ENCODE data around the gene S100B. TPM values are rescaled to one million over a fixed set of nuclear protein-coding genes. Genes with fewer than 3 reads are reported as not detected.

The S100B gene
- total and polyA plus RNA-seq, 5 donors from 2014 or later = 0.54 TPM; not detected in 4

DNA sequence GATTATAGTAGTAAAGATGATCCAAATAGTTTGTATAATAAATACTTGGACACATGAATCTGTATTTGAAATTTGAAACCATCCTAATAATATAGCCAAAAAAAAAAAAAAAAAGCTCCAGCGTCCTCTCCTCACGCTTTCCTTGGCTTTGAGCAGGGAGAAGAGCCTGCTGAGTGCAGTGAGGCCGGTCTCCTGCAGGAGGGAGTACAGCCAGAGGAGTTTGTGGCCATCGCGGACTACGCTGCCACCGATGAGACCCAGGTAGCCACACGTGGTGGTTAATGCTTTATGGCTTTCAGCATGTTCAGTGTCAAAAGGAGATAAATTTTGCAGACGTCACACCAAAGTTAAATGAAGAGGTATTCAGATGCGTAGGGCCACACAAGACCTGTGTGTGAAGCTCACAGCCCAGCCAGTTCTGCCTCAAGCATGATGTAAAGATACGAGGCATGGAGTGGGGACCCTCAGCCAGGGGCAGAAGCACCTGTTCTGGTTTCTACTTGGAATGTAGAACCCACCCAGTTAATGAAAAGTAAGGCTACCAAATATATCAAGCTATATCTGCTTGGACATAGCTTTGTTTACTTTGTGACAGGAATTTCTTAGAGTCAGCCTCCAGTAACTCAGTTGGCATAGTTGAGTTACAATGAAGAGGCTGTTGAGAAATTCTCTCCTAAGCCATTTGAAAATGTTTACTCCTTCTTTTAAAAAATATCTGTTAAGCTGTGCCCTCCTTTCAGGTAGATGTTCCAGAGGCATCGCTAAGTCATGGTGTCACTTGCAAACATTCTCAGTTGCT is 38.7 kb upstream of the S100B start:
- Mint-ChIP-seq H3K36me3 (peaks cover 53% of the 10 kb centered on the region), H3K27me3 (no peaks in the 10 kb centered on the region), H3K27ac (no peak overlapping the region), H3K9me3 (no peaks in the 10 kb centered on the region), H3K4me1 (peaks cover 26 to 48% (median 38%) of the 10 kb centered on the region in 4 donors), H3K4me3 (no peak overlapping the region)
- Histone ChIP-seq H3K4me1 (ENCODE audit: control insufficient read depth, insufficient read depth, low read length, poor library complexity, severe bottlenecking) (peaks cover 5% of the 10 kb centered on the region), H3K4me3 (ENCODE audit: low read depth, low read length) (no peak overlapping the region), H3K9me3 (ENCODE audit: control insufficient read depth in 2 of 2, low read length in 2 of 2) (no peaks in the 10 kb centered on the region), H3K36me3 (ENCODE audit: control insufficient read depth, insufficient read depth, low read length) (peaks cover 71% of the 10 kb centered on the region), H3K27me3 (ENCODE audit: control insufficient read depth, insufficient read depth, low read length) (no peaks in the 10 kb centered on the region), H3K27ac (ENCODE audit: insufficient read depth, low read length, poor library complexity, severe bottlenecking) (no peak overlapping the region)
- no peak for ATAC-seq (ENCODE audit: low read depth in 2 of 2)
- DNase-seq = no peak

DNA sequence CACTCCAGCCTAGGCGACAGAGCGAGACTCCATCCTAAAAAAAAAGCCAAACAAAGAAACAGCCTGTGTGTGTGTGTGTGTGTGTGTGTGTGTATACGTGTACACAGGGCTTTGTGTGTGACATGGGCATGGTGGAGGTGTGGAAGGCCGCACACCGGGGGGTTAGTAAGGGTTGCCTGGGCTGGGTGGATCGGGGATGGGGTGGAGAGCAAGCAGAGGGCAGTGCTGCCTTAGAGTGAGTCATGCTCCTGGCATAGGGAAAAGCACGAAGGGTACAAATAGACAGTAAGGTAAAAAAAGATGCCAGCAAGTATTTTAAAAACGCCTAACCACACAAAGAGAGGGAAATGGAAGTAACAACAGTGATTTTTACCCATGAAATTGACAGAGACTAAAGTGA is 36.8 kb upstream of the S100B start:
- H3K4me3 Mint-ChIP-seq = no peak overlapping the region
- H3K36me3 ChIP-seq (ENCODE audit: control insufficient read depth, insufficient read depth, low read length) = peaks cover 52% of the 10 kb centered on the region

DNA sequence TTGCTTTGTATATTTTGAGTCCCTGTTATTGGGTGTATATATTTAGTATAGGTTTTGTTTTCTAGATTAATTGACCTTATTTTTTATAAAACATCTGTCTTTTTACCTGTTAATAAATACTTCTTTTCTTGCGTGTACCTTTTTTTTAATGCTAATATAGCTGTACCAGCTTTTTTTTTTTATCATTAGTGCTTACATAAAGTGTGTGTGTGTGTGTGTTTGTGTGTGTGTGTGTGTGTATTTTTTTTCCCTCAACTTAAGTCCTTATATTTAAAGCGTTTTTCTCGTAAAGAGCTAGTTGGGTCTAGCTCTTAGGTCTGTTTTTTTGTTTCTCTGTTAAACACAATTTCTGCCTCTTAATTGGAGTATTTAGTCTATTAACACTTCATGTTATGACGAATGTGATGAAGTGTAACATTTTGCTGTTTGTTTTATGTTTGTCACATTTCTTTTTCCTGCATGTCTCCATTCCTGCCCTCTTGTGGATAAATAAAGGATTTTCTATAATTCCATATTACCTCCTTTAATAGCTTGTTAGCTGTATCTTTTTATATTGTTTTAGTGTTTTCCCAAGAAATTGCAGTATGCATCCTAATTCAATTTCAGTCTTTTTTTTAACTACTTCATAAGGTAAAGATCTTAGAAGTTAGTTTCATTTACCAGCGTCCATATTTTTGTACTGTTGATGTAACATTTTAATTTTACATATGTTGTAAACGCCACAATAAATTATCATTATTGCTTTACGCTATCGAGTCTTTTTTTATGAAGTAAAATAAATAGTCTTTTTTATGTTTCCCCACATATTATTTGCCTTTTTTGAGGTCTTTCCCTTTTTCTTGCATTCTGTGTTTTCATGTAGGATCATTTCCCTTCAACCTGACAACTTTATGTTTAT is 34.9 kb upstream of the S100B start:
- Histone ChIP-seq H3K4me1 (ENCODE audit: control insufficient read depth, insufficient read depth, low read length, poor library complexity, severe bottlenecking) (peaks cover 40% of the 10 kb centered on the region), H3K36me3 (ENCODE audit: control insufficient read depth, insufficient read depth, low read length) (peaks cover 33% of the 10 kb centered on the region)
- H3K36me3 Mint-ChIP-seq = peaks cover 23% of the 10 kb centered on the region

More for the DNA sequence above, 36.8 kb upstream of the S100B start:
- H3K4me1 Mint-ChIP-seq = peaks cover 37 to 53% (median 49%) of the 10 kb centered on the region in 4 donors
- H3K27ac Mint-ChIP-seq = peak overlapping the region in 2 of 3 donors; percentile 70 to 80
- H3K27me3 Mint-ChIP-seq = no peaks in the 10 kb centered on the region
- peaks cover 36% of the 10 kb centered on the region for H3K36me3 Mint-ChIP-seq
- ATAC-seq (ENCODE audit: low read depth in 2 of 2) (no peak), DNase-seq (no peak)
- Histone ChIP-seq H3K27me3 (ENCODE audit: control insufficient read depth, insufficient read depth, low read length) (no peaks in the 10 kb centered on the region), H3K4me1 (ENCODE audit: control insufficient read depth, insufficient read depth, low read length, poor library complexity, severe bottlenecking) (peaks cover 24% of the 10 kb centered on the region), H3K27ac (ENCODE audit: insufficient read depth, low read length, poor library complexity, severe bottlenecking) (no peak overlapping the region), H3K4me3 (ENCODE audit: low read depth, low read length) (no peak overlapping the region), H3K9me3 (ENCODE audit: control insufficient read depth in 2 of 2, low read length in 2 of 2) (no peaks in the 10 kb centered on the region)
- no peaks in the 10 kb centered on the region for H3K9me3 Mint-ChIP-seq

DNA sequence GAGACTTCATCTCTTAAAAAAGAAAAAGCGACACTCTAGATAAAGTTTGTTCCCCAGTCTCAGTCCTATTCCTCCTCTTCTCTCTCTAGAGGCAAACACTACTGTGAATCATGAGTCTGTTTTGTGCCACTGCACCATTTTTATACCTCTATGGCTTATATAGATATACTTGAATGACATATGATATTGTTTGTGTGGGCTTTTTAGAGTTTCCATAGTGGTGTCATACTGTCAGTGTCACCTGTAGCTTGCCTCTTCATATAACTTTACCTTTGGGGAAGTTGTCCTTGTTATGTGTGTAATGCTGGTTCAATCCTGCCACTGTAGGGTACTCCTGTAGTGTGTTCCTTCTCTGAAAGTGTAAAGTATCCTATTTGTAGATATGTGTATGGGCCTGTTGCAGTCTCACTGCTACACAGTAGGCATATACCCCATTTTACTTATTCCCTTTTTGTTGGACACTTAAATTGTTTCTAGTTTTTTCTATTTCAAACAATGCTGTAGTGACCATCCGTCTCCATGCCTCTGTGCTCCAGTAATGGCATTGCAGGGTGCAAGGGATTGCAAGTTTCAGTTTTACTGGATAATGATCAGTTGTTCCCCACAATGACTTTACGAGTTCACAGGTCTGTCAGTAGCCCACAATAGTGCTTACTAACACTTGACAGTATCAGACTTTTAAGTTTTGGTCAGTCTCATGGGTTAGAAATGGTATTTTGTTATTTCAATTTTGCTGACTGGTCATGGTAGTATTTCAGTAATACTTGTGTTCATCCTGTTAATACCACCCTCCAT is 33.3 kb upstream of the S100B start:
- H3K27ac Mint-ChIP-seq = peak overlapping the region; percentile 21 to 32 (median 28)
- peaks cover 23% of the 10 kb centered on the region for H3K36me3 Mint-ChIP-seq
- peak overlapping the region; percentile 56 to 98 (median 84) for H3K4me3 Mint-ChIP-seq
- no peaks in the 10 kb centered on the region for H3K9me3 Mint-ChIP-seq
- Histone ChIP-seq H3K4me3 (ENCODE audit: low read depth, low read length) (peak overlapping the region; percentile 83), H3K4me1 (ENCODE audit: control insufficient read depth, insufficient read depth, low read length, poor library complexity, severe bottlenecking) (peaks cover 52% of the 10 kb centered on the region), H3K27ac (ENCODE audit: insufficient read depth, low read length, poor library complexity, severe bottlenecking) (peak overlapping the region; percentile 6), H3K27me3 (ENCODE audit: control insufficient read depth, insufficient read depth, low read length) (no peaks in the 10 kb centered on the region), H3K36me3 (ENCODE audit: control insufficient read depth, insufficient read depth, low read length) (peaks cover 19% of the 10 kb centered on the region), H3K9me3 (ENCODE audit: control insufficient read depth in 2 of 2, low read length in 2 of 2) (no peaks in the 10 kb centered on the region)
- ATAC-seq (ENCODE audit: low read depth in 2 of 2) (no peak), DNase-seq (peak in 1 of 3 donors; percentile 16)
- H3K27me3 Mint-ChIP-seq = no peaks in the 10 kb centered on the region
- peaks cover 37 to 78% (median 53%) of the 10 kb centered on the region in 4 donors for H3K4me1 Mint-ChIP-seq

More for the DNA sequence above, 34.9 kb upstream of the S100B start:
- peak overlapping the region; percentile 54 to 98 (median 84) for H3K4me3 Mint-ChIP-seq
- Histone ChIP-seq H3K27ac (ENCODE audit: insufficient read depth, low read length, poor library complexity, severe bottlenecking) (no peak overlapping the region), H3K27me3 (ENCODE audit: control insufficient read depth, insufficient read depth, low read length) (no peaks in the 10 kb centered on the region), H3K4me3 (ENCODE audit: low read depth, low read length) (peak overlapping the region; percentile 83), H3K9me3 (ENCODE audit: control insufficient read depth in 2 of 2, low read length in 2 of 2) (no peaks in the 10 kb centered on the region)
- ATAC-seq (ENCODE audit: low read depth in 2 of 2) (no peak), DNase-seq (peak in 2 of 3 donors; percentile 35 to 36)
- no peaks in the 10 kb centered on the region for H3K9me3 Mint-ChIP-seq
- H3K4me1 Mint-ChIP-seq = peaks cover 37 to 62% (median 46%) of the 10 kb centered on the region in 4 donors
- H3K27ac Mint-ChIP-seq = peak overlapping the region in 2 of 3 donors; percentile 13 to 60
- H3K27me3 Mint-ChIP-seq = no peaks in the 10 kb centered on the region

DNA sequence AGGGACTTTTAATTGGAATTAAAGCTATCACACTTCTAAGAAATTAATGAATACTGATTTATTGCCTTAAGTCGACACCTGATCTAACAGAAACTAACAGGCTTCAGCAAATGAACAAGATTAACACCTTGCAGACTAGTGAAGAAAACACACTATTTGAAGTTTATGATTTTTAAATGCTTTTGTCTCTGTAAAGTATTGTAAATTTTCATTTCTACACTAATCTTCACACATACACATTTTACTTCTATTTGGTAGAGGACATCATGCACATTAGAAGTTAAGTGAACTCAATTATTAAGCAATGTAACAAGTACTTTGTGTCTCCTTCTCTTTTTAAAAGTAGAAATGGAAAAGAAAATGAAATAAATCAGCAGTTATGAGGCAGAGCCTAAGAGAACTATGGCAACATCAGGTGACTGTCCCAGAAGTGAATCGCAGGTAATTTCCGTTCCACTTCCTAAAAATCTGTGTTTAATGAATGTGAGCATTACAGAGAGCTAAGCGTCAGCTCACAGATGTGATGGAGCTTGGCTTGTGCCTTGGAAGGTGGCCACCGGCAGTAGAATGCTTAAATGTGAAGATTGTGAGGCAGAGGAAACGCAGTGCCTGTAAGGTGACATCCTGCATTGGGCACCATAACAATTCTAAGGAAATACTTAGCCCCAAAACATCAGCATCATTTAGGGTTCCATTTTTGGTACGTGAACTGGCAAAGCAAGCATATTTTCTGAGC is 31.8 kb upstream of the S100B start:
- Histone ChIP-seq H3K9me3 (ENCODE audit: control insufficient read depth in 2 of 2, low read length in 2 of 2) (no peaks in the 10 kb centered on the region), H3K36me3 (ENCODE audit: control insufficient read depth, insufficient read depth, low read length) (peaks cover 8% of the 10 kb centered on the region), H3K4me1 (ENCODE audit: control insufficient read depth, insufficient read depth, low read length, poor library complexity, severe bottlenecking) (peaks cover 55% of the 10 kb centered on the region), H3K4me3 (ENCODE audit: low read depth, low read length) (peak overlapping the region; percentile 83), H3K27me3 (ENCODE audit: control insufficient read depth, insufficient read depth, low read length) (no peaks in the 10 kb centered on the region), H3K27ac (ENCODE audit: insufficient read depth, low read length, poor library complexity, severe bottlenecking) (peak overlapping the region; percentile 92)
- Mint-ChIP-seq H3K9me3 (no peaks in the 10 kb centered on the region), H3K27ac (peak overlapping the region; percentile 88 to 97 (median 93)), H3K27me3 (no peaks in the 10 kb centered on the region), H3K36me3 (peaks cover 21% of the 10 kb centered on the region), H3K4me1 (peaks cover 37 to 84% (median 57%) of the 10 kb centered on the region in 4 donors), H3K4me3 (peak overlapping the region; percentile 87 to 98 (median 98))
- peak in 1 of 3 donors; percentile 67 for DNase-seq
- no peak for ATAC-seq (ENCODE audit: low read depth in 2 of 2)

DNA sequence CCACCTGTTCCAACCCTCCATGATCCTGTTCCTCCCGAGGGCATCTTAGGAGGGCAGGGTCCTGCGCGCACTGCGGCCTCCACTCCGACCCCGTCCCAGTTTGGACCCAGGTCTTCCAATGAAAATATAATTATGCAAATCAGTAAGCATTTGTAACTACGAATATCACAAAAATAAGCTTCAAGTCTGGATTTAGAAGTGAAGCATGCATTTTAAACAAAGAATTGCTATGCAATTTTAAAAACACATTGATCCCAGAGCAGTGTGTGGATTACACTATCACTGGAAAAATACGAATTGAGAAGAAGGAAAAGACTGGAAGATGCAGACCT is 31.3 kb upstream of the S100B start:
- ATAC-seq (ENCODE audit: low read depth in 2 of 2) (no peak), DNase-seq (no peak)
- Histone ChIP-seq H3K27me3 (ENCODE audit: control insufficient read depth, insufficient read depth, low read length) (no peaks in the 10 kb centered on the region), H3K4me1 (ENCODE audit: control insufficient read depth, insufficient read depth, low read length, poor library complexity, severe bottlenecking) (peaks cover 55% of the 10 kb centered on the region), H3K4me3 (ENCODE audit: low read depth, low read length) (peak overlapping the region; percentile 83), H3K27ac (ENCODE audit: insufficient read depth, low read length, poor library complexity, severe bottlenecking) (peak overlapping the region; percentile 92), H3K9me3 (ENCODE audit: control insufficient read depth in 2 of 2, low read length in 2 of 2) (no peaks in the 10 kb centered on the region), H3K36me3 (ENCODE audit: control insufficient read depth, insufficient read depth, low read length) (peaks cover 3% of the 10 kb centered on the region)
- Mint-ChIP-seq H3K9me3 (no peaks in the 10 kb centered on the region), H3K27me3 (peaks cover under 1% of the 10 kb centered on the region), H3K27ac (peak overlapping the region; percentile 53 to 97 (median 93)), H3K4me1 (peaks cover 37 to 78% (median 56%) of the 10 kb centered on the region in 4 donors), H3K4me3 (peak overlapping the region; percentile 87 to 98 (median 98)), H3K36me3 (peaks cover 17% of the 10 kb centered on the region)

Data from CD4-positive, CD25-positive, alpha-beta regulatory T cell (primary cell).